Right lobe of liver (tissue), 4 donors: ENCODE data around the gene NSL1.

Experiments used
- CTCF ChIP-seq, 4 donors: fragments of 200-600 bp in 3 of 4; fragments of 450-650 bp in 1 of 4; IDR thresholded peaks; one replicate each; pipeline versions ENCODE4 v1.5.1 to v1.8.0; 2016 to 2022; ENCODE audit warnings: antibody characterized with exemption in 4 of 4, mild to moderate bottlenecking in 2 of 4
- POLR2A ChIP-seq: fragments of 450-650 bp; IDR thresholded peaks from one replicate; pipeline ENCODE4 v1.6.1; 2017; ENCODE audit warnings: antibody characterized with exemption, mild to moderate bottlenecking
- donor health status: DM: no; HTN: no; CAD: no.
- donor health status: DM: no; HTN: no; CAD: no.
- donor health status: DM: no; HTN: yes; CAD: no.

- no peak for TF ChIP-seq CTCF (IDR thresholded peaks at IDR 0.05)
- TF ChIP-seq POLR2A: no peak
Measured at GRCh38 chr1:212701910-212702309, 89.7 kb downstream of the NSL1 start.
